Neural cell (in vitro differentiated cells): ENCODE results near the gene DACH1. TPM values are rescaled to one million over a fixed set of nuclear protein-coding genes. Genes with fewer than 3 reads are reported as not detected.

Experiments used
- H2AFZ ChIP-seq: fragments of 200-600, 300-800 bp; sonication (generic), shearing (Covaris generic); 2 replicates; pipeline ENCODE4 v1.6.0; 2014; ENCODE audit warnings: low read depth, mild to moderate bottlenecking, antibody characterized with exemption, low read length, moderate library complexity
- H3F3A ChIP-seq: fragments of 200-600 bp; shearing (Covaris generic); 2 replicates; pipeline ENCODE4 v1.6.1; 2016; ENCODE audit warnings: mild to moderate bottlenecking, moderate library complexity, mixed read lengths, antibody characterized with exemption, low read length; ENCODE audit not compliant: insufficient read depth, poor library complexity, severe bottlenecking
- H3K27ac ChIP-seq: fragments of 200-600, 300-800 bp; sonication (generic), shearing (Covaris generic); 2 replicates; pipeline ENCODE4 v1.5.1; 2014; ENCODE audit warnings: mild to moderate bottlenecking, low read length, moderate library complexity
- H3K27me3 ChIP-seq: fragments of 300-800, 200-600 bp; sonication (generic), shearing (Covaris generic); 2 replicates; pipeline ENCODE4 v1.6.0; 2014; ENCODE audit warnings: mild to moderate bottlenecking, low read depth, low read length, moderate library complexity; ENCODE audit not compliant: insufficient read depth
- H3K36me3 ChIP-seq: fragments of 300-800, 200-600 bp; sonication (generic), shearing (Covaris generic); 2 replicates; pipeline ENCODE4 v1.5.1; 2014; ENCODE audit warnings: mild to moderate bottlenecking, antibody characterized with exemption, low read length, moderate library complexity; ENCODE audit not compliant: insufficient read depth
- H3K4me2 ChIP-seq: fragments of 300-800, 200-600 bp; sonication (generic), shearing (Covaris generic); 2 replicates; pipeline ENCODE4 v1.6.0; 2014; ENCODE audit warnings: mild to moderate bottlenecking, low read length
- H3K4me3 ChIP-seq: fragments of 300-800, 200-600 bp; sonication (generic), shearing (Covaris generic); 2 replicates; pipeline ENCODE4 v1.5.1; 2014; ENCODE audit warnings: mild to moderate bottlenecking, low read length, moderate library complexity
- H3K79me2 ChIP-seq: fragments of 200-600 bp; shearing (Covaris generic); replicated peaks from 2 replicates; pipeline ENCODE4 v1.6.0; 2014; ENCODE audit warnings: mild to moderate bottlenecking, low read length, moderate library complexity; ENCODE audit not compliant: insufficient read depth
- H3K9ac ChIP-seq: fragments of 300-800, 200-600 bp; sonication (generic), shearing (Covaris generic); 2 replicates; pipeline ENCODE4 v1.6.1; 2016; ENCODE audit warnings: mild to moderate bottlenecking, low read length, mixed read lengths
- H3K9me2 ChIP-seq: fragments of 200-600 bp; shearing (Covaris generic); 2 replicates; pipeline ENCODE4 v1.6.1; 2016; ENCODE audit warnings: mild to moderate bottlenecking, low read length, mixed read lengths; ENCODE audit not compliant: insufficient read depth
- H3K9me3 ChIP-seq: fragments of 200-600, 300-800 bp; sonication (generic), shearing (Covaris generic); 2 replicates; pipeline ENCODE4 v1.6.1; 2016; ENCODE audit warnings: mild to moderate bottlenecking, mixed run types, low read length, moderate library complexity, mixed read lengths
- H4K20me1 ChIP-seq: fragments of 200-600 bp; shearing (Covaris generic); 2 replicates; pipeline ENCODE4 v1.6.1; 2016; ENCODE audit warnings: mild to moderate bottlenecking, mixed run types; ENCODE audit not compliant: insufficient read depth
- EP300 ChIP-seq: fragments of 450-650 bp; conservative IDR thresholded peaks from 2 replicates; pipeline ENCODE4 v1.6.1; 2014; ENCODE audit warnings: antibody characterized with exemption, mild to moderate bottlenecking, moderate library complexity; ENCODE audit not compliant: poor library complexity, severe bottlenecking
- EZH2 ChIP-seq: fragments of 200-600, 300-800 bp; shearing (Covaris generic), sonication (generic); IDR thresholded peaks from 2 replicates; pipeline ENCODE4 v1.6.1; 2014; ENCODE audit warnings: antibody characterized with exemption, low read length, borderline replicate concordance, mild to moderate bottlenecking; ENCODE audit not compliant: insufficient read depth, poor library complexity, severe bottlenecking
- MXI1 ChIP-seq: fragments of 450-650 bp; conservative IDR thresholded peaks from 2 replicates; pipeline ENCODE4 v1.6.1; 2014; ENCODE audit warnings: antibody characterized with exemption, mild to moderate bottlenecking; ENCODE audit not compliant: poor library complexity, severe bottlenecking
- POLR2AphosphoS5 ChIP-seq: IDR thresholded peaks from 2 replicates; pipeline ENCODE4 v1.6.1; 2012
- RAD21 ChIP-seq: fragments of 450-650 bp; conservative IDR thresholded peaks from 2 replicates; pipeline ENCODE4 v1.6.1; 2014; ENCODE audit warnings: antibody characterized with exemption, mild to moderate bottlenecking, moderate library complexity
- REST ChIP-seq: IDR thresholded peaks from 2 replicates; pipeline ENCODE4 v1.6.1; 2012; ENCODE audit warnings: borderline replicate concordance
- SMC3 ChIP-seq: fragments of 450-650 bp; conservative IDR thresholded peaks from 2 replicates; pipeline ENCODE4 v1.6.1; 2014; ENCODE audit warnings: antibody characterized with exemption, mild to moderate bottlenecking, moderate library complexity; ENCODE audit not compliant: poor library complexity
- TAF1 ChIP-seq: IDR thresholded peaks from 2 replicates; pipeline ENCODE4 v1.6.1; 2012; ENCODE audit warnings: low read depth
- polyA plus RNA-seq: library from polyadenylated mRNA; depleted of rRNA; stranded (reverse); fragments of >200 nt; gene quantifications from 2 replicates; pipeline ENCODE4 v1.2.3, GENCODE V29; 2014
- TF ChIP-seq, protein P1 (sequence below): fragments of 450-650 bp; IDR thresholded peaks from 2 replicates; pipeline ENCODE4 v1.5.1; 2014; ENCODE audit warnings: antibody characterized with exemption, mild to moderate bottlenecking, moderate library complexity; ENCODE audit not compliant: poor library complexity, severe bottlenecking

DACH1 gene
- polyA plus RNA-seq, 1 donor from 2014 or later = 20.0 TPM

GRCh38 chr13:71814806-71815360 is 52.1 kb downstream of the DACH1 start:
- Histone ChIP-seq H3K9ac (no peak overlapping the region), H3K27ac (no peak overlapping the region), H3K4me2 (no peak overlapping the region), H3K4me3 (no peak overlapping the region), H2AFZ (no peak overlapping the region), H3K9me3 (no peaks in the 10 kb centered on the region), H3K9me2 (no peaks in the 10 kb centered on the region), H3K36me3 (no peaks in the 10 kb centered on the region), H3K27me3 (no peaks in the 10 kb centered on the region), H3F3A (no peaks in the 10 kb centered on the region), H4K20me1 (no peaks in the 10 kb centered on the region), H3K79me2 (peaks cover 5% of the 10 kb centered on the region)
- TF ChIP-seq REST = no peak
- TF ChIP-seq EZH2 = no peak
- TF ChIP-seq RAD21 = no peak
- no peak for TF ChIP-seq TAF1
- no peak for TF ChIP-seq EP300

GRCh38 chr13:71813187-71813586 is 53.8 kb downstream of the DACH1 start:
- Histone ChIP-seq H3K79me2 (peaks cover 5% of the 10 kb centered on the region), H3K27ac (no peak overlapping the region), H3K9me2 (no peaks in the 10 kb centered on the region), H3K9ac (no peak overlapping the region), H3K36me3 (no peaks in the 10 kb centered on the region), H3K4me3 (no peak overlapping the region), H3K9me3 (no peaks in the 10 kb centered on the region), H3F3A (no peaks in the 10 kb centered on the region), H3K27me3 (no peaks in the 10 kb centered on the region), H3K4me2 (no peak overlapping the region), H4K20me1 (no peaks in the 10 kb centered on the region), H2AFZ (no peak overlapping the region)
- TF ChIP-seq REST (no peak), MXI1 (no peak), SMC3 (no peak), POLR2AphosphoS5 (no peak), TAF1 (no peak), EZH2 (no peak), RAD21 (no peak), EP300 (no peak)
- TF ChIP-seq, protein P1, sequence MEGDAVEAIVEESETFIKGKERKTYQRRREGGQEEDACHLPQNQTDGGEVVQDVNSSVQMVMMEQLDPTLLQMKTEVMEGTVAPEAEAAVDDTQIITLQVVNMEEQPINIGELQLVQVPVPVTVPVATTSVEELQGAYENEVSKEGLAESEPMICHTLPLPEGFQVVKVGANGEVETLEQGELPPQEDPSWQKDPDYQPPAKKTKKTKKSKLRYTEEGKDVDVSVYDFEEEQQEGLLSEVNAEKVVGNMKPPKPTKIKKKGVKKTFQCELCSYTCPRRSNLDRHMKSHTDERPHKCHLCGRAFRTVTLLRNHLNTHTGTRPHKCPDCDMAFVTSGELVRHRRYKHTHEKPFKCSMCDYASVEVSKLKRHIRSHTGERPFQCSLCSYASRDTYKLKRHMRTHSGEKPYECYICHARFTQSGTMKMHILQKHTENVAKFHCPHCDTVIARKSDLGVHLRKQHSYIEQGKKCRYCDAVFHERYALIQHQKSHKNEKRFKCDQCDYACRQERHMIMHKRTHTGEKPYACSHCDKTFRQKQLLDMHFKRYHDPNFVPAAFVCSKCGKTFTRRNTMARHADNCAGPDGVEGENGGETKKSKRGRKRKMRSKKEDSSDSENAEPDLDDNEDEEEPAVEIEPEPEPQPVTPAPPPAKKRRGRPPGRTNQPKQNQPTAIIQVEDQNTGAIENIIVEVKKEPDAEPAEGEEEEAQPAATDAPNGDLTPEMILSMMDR = no peak
